B cell (primary cell): ENCODE data around the gene PPP6R2.

Source experiments
- EZH2 ChIP-seq: IDR thresholded peaks from 2 replicates; pipeline ENCODE4 v1.6.1; 2012; ENCODE audit warnings: borderline replicate concordance, low read depth, mild to moderate bottlenecking, moderate library complexity, low read length; ENCODE audit not compliant: insufficient read depth, poor library complexity, severe bottlenecking
- TF ChIP-seq, protein P1 (sequence below): fragments of 200-600 bp; IDR thresholded peaks from one replicate; pipeline ENCODE4 v1.8.0; 2022; ENCODE audit warnings: antibody characterized with exemption, mild to moderate bottlenecking

DNA sequence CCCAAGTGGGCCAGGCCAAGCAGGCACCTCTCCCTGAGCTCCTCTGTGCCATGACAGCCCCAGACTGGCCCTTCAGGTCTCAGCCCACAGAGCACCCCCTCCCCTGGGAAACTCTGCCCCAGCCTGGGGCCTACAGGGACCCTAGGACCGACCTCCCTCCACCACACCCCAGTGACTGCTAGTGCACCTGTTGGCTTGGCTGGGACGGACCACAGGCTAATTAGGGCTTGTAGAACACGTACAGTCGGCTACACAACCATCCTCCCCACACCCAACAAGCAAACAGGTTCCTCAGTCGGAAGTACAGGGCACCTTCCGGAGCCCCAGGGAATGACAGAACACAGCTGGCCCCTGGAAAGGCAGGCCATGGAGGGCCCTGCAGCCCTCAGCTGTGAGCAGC, 127.4 kb downstream of the PPP6R2 start:
- TF ChIP-seq, protein P1, sequence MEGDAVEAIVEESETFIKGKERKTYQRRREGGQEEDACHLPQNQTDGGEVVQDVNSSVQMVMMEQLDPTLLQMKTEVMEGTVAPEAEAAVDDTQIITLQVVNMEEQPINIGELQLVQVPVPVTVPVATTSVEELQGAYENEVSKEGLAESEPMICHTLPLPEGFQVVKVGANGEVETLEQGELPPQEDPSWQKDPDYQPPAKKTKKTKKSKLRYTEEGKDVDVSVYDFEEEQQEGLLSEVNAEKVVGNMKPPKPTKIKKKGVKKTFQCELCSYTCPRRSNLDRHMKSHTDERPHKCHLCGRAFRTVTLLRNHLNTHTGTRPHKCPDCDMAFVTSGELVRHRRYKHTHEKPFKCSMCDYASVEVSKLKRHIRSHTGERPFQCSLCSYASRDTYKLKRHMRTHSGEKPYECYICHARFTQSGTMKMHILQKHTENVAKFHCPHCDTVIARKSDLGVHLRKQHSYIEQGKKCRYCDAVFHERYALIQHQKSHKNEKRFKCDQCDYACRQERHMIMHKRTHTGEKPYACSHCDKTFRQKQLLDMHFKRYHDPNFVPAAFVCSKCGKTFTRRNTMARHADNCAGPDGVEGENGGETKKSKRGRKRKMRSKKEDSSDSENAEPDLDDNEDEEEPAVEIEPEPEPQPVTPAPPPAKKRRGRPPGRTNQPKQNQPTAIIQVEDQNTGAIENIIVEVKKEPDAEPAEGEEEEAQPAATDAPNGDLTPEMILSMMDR = no peak
- TF ChIP-seq EZH2 = no peak
